Endodermal cell (in vitro differentiated cells): Measurements from ENCODE around the gene UNC119. TPM values are rescaled to one million over a fixed set of nuclear protein-coding genes. Genes with fewer than 3 reads are reported as not detected.

Experiments
- DNase-seq: peaks from one replicate; pipeline ENCODE4 v3.0.0-alpha.2; 2017
- H3K27ac ChIP-seq: 2 replicates; pipeline ENCODE4 v1.5.1; 2013; ENCODE audit warnings: mild to moderate bottlenecking, low read depth, low read length, moderate library complexity
- H3K27me3 ChIP-seq: 2 replicates; pipeline ENCODE4 v1.6.1; 2013; ENCODE audit warnings: mild to moderate bottlenecking, low read length, moderate library complexity; ENCODE audit not compliant: insufficient read depth, control insufficient read depth, poor library complexity, severe bottlenecking
- H3K36me3 ChIP-seq: 2 replicates; pipeline ENCODE4 v1.7.0; 2013; ENCODE audit warnings: mild to moderate bottlenecking, low read length, moderate library complexity; ENCODE audit not compliant: control insufficient read depth, insufficient read depth
- H3K4me1 ChIP-seq: one replicate; pipeline ENCODE4 v1.7.0; 2013; ENCODE audit warnings: low read length; ENCODE audit not compliant: control insufficient read depth, insufficient read depth
- H3K4me3 ChIP-seq: 2 replicates; pipeline ENCODE4 v1.5.1; 2013; ENCODE audit warnings: mild to moderate bottlenecking, low read length, moderate library complexity
- H3K9ac ChIP-seq: 2 replicates; pipeline ENCODE4 v1.6.1; 2013; ENCODE audit warnings: mild to moderate bottlenecking, low read length, moderate library complexity; ENCODE audit not compliant: poor library complexity, severe bottlenecking; ENCODE audit errors: extremely low read depth
- H3K9me3 ChIP-seq: 2 replicates; pipeline ENCODE4 v1.6.1; 2013; ENCODE audit warnings: mild to moderate bottlenecking, low read length, moderate library complexity; ENCODE audit not compliant: control insufficient read depth
- H3K27ac Mint-ChIP-seq: 2 replicates; pipeline ENCODE4 v1.8.0; 2020; ENCODE audit warnings: mixed read lengths
- H3K27me3 Mint-ChIP-seq: 2 replicates; pipeline ENCODE4 v1.8.0; 2021; ENCODE audit warnings: mild to moderate bottlenecking, mixed read lengths; ENCODE audit not compliant: insufficient read depth
- H3K36me3 Mint-ChIP-seq: 2 replicates; pipeline ENCODE4 v1.8.0; 2020; ENCODE audit warnings: low read depth, mixed read lengths
- H3K4me1 Mint-ChIP-seq: 2 replicates; pipeline ENCODE4 v1.8.0; 2020; ENCODE audit warnings: mixed read lengths
- H3K4me3 Mint-ChIP-seq: 2 replicates; pipeline ENCODE4 v1.8.0; 2020; ENCODE audit warnings: mild to moderate bottlenecking, moderate library complexity, mixed read lengths
- H3K9me3 Mint-ChIP-seq: 2 replicates; pipeline ENCODE4 v1.8.0; 2020; ENCODE audit warnings: mild to moderate bottlenecking, mixed read lengths
- WGBS, 2 experiments: methylation state at CpG; one replicate each; pipeline versions ENCODE4 v1.1.5 to v1.1.7; 2013; ENCODE audit warnings: missing lambda C conversion rate in 2 of 2, mixed read lengths in 1 of 2; ENCODE audit not compliant: insufficient coverage in 1 of 2, insufficient read length in 1 of 2; 5-methylcytosine and 5-hydroxymethylcytosine counted together
- total RNA-seq, 2 donors: library from RNA; stranded (reverse); fragmentation: NEBNext Ultra II Directional in 1 of 2; extraction: Animal tissue kit (Norgen Biotek cat#: 25700) in 1 of 2; gene quantifications; 2 replicates in 1 of 2; 3 replicates in 1 of 2; pipeline ENCODE4 v1.2.1, GENCODE V29; 2021
- TF ChIP-seq, protein P1 (sequence below): fragments of 200-600 bp; sonication (generic); conservative IDR thresholded peaks from 2 replicates; pipeline ENCODE4 v1.5.0; 2021; ENCODE audit warnings: antibody characterized with exemption, mild to moderate bottlenecking

UNC119 gene
- total RNA-seq, 2 donors from 2014 or later: 46.7 to 59.0 TPM

DNA sequence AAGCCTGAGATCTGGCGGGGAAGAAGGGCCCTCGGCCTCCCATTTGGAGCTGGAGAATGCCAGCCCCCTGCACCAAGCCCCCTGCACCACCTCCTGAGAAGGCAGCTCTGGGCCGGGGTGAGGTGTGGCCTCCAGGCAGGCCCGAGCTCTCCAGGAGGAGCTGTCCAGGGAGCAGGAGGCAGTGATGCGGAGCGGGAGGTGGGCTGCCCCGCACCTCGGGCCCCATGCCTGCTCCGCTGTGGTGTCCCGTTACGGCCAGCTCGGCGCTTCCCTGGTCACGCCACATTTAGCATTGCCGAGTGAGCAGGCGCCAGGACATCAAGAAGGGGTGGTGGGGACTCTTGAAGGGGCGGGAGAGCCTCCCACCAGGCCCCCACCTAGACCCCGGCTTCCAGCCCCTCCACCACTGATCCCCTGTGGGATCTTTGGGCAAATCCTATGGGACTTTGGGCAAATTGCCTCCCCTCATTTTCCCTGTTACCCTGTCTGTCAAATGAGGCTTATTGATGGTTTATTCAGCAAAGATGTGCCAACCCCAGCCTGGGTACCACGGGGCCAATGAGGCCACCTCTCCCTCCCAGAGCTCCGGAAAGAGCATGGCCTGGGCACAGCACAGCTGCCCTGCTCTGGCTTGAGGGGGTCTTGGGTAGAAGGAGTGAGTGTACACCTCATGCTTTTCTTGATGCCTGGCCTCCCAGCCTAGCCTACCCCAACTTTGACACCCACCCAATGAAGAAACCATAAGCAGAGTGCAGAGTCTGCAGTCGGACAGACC is 30.9 kb downstream of the UNC119 start:
- no peak overlapping the region for H3K27ac ChIP-seq
- H3K4me3 ChIP-seq: no peak overlapping the region
- Mint-ChIP-seq H3K36me3 (no peaks in the 10 kb centered on the region), H3K4me1 (no peaks in the 10 kb centered on the region), H3K27me3 (peaks cover 12% of the 10 kb centered on the region), H3K27ac (no peak overlapping the region), H3K9me3 (peaks cover 3% of the 10 kb centered on the region), H3K4me3 (no peak overlapping the region)
- H3K9me3 ChIP-seq: no peaks in the 10 kb centered on the region
- DNase-seq: peak; percentile 80
- H3K27me3 ChIP-seq: no peaks in the 10 kb centered on the region
- no peak overlapping the region for H3K9ac ChIP-seq
- WGBS, 2 experiments: 63 to 87% methylated on average over 7 to 21 of the region's 21 CpGs
- H3K4me1 ChIP-seq: no peaks in the 10 kb centered on the region
- H3K36me3 ChIP-seq: no peaks in the 10 kb centered on the region
- TF ChIP-seq, protein P1, sequence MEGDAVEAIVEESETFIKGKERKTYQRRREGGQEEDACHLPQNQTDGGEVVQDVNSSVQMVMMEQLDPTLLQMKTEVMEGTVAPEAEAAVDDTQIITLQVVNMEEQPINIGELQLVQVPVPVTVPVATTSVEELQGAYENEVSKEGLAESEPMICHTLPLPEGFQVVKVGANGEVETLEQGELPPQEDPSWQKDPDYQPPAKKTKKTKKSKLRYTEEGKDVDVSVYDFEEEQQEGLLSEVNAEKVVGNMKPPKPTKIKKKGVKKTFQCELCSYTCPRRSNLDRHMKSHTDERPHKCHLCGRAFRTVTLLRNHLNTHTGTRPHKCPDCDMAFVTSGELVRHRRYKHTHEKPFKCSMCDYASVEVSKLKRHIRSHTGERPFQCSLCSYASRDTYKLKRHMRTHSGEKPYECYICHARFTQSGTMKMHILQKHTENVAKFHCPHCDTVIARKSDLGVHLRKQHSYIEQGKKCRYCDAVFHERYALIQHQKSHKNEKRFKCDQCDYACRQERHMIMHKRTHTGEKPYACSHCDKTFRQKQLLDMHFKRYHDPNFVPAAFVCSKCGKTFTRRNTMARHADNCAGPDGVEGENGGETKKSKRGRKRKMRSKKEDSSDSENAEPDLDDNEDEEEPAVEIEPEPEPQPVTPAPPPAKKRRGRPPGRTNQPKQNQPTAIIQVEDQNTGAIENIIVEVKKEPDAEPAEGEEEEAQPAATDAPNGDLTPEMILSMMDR: no peak

DNA sequence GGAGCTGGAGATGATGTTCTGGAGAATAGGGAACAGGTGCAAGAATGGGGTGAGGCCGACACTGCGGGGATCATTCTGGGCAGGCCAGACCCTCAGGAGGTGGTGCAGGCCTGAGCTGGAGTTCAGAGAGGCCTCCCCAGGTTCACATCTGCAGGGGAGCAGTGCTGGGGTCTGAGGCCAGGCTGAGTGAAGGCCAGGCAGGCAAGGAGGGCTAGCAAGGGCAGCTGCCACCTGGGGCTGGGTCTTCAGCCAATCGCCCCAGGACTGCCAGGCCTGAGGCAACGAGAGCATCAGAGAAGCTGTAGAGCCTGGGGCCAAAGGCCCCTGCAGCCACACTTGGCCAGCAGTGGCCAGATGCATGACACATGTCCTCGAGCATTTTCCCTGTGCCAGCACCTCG is 31.7 kb downstream of the UNC119 start:
- Mint-ChIP-seq H3K4me1 (no peaks in the 10 kb centered on the region), H3K27ac (no peak overlapping the region), H3K27me3 (peaks cover 18% of the 10 kb centered on the region), H3K36me3 (no peaks in the 10 kb centered on the region), H3K9me3 (peaks cover 9% of the 10 kb centered on the region), H3K4me3 (no peak overlapping the region)
- Histone ChIP-seq H3K27ac (no peak overlapping the region), H3K4me3 (no peak overlapping the region), H3K27me3 (peaks cover 7% of the 10 kb centered on the region), H3K9me3 (peaks cover 1% of the 10 kb centered on the region), H3K4me1 (no peaks in the 10 kb centered on the region), H3K36me3 (no peaks in the 10 kb centered on the region), H3K9ac (no peak overlapping the region)
- TF ChIP-seq, protein P1: no peak
- DNase-seq: no peak
- WGBS, 2 experiments: 75 to 86% methylated on average over 5 to 6 of the region's 6 CpGs

DNA sequence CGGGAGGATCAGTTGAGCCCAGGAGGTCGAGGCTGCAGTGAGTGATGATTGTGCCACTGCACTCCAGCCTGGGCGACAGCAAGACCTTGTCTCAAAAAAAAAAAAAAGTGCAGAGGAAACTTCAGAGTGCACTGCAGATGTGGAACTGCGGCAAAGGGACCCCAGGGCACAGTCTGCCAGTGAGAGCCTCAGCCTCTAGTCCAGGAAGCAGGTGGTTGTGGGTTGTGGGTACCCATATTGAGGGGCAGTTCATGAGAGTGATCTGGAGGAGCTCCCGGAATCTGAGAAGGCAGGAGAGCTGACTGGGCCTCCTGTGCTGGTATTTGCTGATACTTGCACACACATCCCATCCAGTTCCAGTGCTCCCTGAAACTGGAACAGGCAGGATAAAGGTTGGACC is 33.2 kb downstream of the UNC119 start:
- no peak for DNase-seq
- no peaks in the 10 kb centered on the region for H3K4me1 ChIP-seq
- peaks cover 4% of the 10 kb centered on the region for H3K9me3 ChIP-seq
- H3K36me3 ChIP-seq: no peaks in the 10 kb centered on the region
- WGBS, 2 experiments: 83 to 95% methylated on average over 4 to 5 of the region's 5 CpGs
- H3K9me3 Mint-ChIP-seq: peaks cover 9% of the 10 kb centered on the region
- no peaks in the 10 kb centered on the region for H3K36me3 Mint-ChIP-seq
- H3K27ac Mint-ChIP-seq: no peak overlapping the region
- peaks cover 13% of the 10 kb centered on the region for H3K27me3 ChIP-seq
- TF ChIP-seq, protein P1: no peak
- H3K27ac ChIP-seq: no peak overlapping the region
- no peak overlapping the region for H3K9ac ChIP-seq
- no peak overlapping the region for H3K4me3 Mint-ChIP-seq
- H3K27me3 Mint-ChIP-seq: peaks cover 18% of the 10 kb centered on the region
- H3K4me1 Mint-ChIP-seq: no peaks in the 10 kb centered on the region
- H3K4me3 ChIP-seq: no peak overlapping the region
